ENCODE measurements around the gene ODF4.

DNA sequence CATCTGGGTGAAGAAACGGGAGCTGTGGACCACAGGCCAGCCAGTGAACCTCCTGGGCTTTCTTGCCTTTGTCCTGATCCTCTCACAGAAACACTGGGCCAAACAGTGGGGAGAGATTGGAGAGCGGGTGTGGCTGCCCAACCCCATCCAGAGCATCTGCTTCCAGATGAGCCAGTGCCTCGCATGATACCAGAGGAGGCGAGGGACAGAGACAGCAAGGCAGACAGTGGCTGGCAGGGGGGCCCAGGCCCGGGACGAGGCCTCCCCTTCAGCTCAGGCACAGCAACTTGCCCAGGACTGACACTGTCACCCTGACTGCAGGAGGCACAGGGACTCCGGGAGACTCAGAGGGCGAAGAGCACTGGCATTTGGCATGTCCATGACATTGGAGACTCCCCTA lies 17.6 kb upstream of the ODF4 start:
- TF ChIP-seq CTCF (IDR thresholded peaks at IDR 0.05) (no peak), ZFX (IDR thresholded peaks at IDR 0.05; ENCODE audit: borderline replicate concordance) (no peak)

All from 22Rv1 (cell line).